Epithelial cell of esophagus (primary cell): ENCODE data around the gene ENO2.
"Not testable (repeated sequence)": the region's sequence is repeated elsewhere in the genome, so short reads cannot be mapped to it uniquely, and the experiment has no call there.

Source experiments
- DNase-seq: peaks from one replicate; pipeline ENCODE4 v3.0.0; 2010; ENCODE audit warnings: low read depth
- H3K4me3 ChIP-seq: 2 replicates; pipeline ENCODE4 v1.5.1; 2011; ENCODE audit warnings: mild to moderate bottlenecking, low read length, control low read depth
- TF ChIP-seq, protein P1 (sequence below): IDR thresholded peaks from 2 replicates; pipeline ENCODE4 v1.5.1; 2011; ENCODE audit warnings: low read depth, mild to moderate bottlenecking, low read length, control low read depth, inconsistent platforms; ENCODE audit not compliant: insufficient read depth; ENCODE audit errors: missing control alignments

The ENO2 gene

DNA sequence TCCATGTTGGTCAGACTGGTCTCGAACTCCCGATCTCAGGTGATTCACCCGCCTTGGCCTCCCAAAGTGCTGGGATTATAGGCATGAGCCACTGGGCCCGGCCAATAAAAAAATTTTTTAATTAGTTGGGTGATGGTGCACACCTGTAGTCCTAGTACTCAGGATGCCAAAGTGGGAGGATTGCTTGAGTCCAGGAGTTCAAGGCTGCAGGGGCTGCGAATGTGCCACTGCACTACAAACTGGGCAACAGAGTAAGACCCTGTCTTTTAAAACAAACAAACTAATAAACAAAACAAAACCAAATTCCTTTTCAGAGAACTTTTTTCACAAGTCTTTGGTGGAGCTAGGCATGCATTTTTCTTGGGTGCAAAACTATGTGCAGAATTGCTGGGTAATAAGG, 31.1 kb upstream of the ENO2 start:
- TF ChIP-seq, protein P1, sequence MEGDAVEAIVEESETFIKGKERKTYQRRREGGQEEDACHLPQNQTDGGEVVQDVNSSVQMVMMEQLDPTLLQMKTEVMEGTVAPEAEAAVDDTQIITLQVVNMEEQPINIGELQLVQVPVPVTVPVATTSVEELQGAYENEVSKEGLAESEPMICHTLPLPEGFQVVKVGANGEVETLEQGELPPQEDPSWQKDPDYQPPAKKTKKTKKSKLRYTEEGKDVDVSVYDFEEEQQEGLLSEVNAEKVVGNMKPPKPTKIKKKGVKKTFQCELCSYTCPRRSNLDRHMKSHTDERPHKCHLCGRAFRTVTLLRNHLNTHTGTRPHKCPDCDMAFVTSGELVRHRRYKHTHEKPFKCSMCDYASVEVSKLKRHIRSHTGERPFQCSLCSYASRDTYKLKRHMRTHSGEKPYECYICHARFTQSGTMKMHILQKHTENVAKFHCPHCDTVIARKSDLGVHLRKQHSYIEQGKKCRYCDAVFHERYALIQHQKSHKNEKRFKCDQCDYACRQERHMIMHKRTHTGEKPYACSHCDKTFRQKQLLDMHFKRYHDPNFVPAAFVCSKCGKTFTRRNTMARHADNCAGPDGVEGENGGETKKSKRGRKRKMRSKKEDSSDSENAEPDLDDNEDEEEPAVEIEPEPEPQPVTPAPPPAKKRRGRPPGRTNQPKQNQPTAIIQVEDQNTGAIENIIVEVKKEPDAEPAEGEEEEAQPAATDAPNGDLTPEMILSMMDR = no peak
- no peak for DNase-seq
- no peak overlapping the region for H3K4me3 ChIP-seq

- no peak overlapping the region for H3K4me3 ChIP-seq
- TF ChIP-seq, protein P1 = no peak
- no peak for DNase-seq
Observed at GRCh38 chr12:6883683-6884082, 30.7 kb upstream of the ENO2 start.

- TF ChIP-seq, protein P1 = no peak
- DNase-seq = no peak
- H3K4me3 ChIP-seq = no peak overlapping the region
Observed at GRCh38 chr12:6884539-6884938, 29.8 kb upstream of the ENO2 start.

- H3K4me3 ChIP-seq, DNase-seq: not testable (repeated sequence)
Observed at GRCh38 chr12:6886206-6886999, 28.0 kb upstream of the ENO2 start.

DNA sequence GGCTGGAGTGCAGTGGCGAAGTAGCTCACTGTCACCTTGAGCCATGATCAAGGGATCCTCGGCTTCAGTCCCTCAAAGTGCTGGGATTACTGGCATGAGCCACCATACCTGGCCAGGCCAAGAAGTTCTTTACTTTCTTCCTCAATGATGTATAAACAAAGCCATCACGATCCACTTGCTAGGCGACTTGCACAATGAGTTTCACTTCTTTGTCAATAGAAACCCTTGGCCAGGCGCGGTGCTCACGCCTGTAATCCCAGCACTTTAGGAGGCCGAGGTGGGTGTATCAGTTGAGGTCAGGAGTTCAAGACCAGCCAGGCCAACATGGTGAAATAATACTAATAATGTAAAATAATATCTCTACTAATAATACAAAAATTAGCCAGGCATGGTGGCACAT, 26.9 kb upstream of the ENO2 start:
- no peak overlapping the region for H3K4me3 ChIP-seq
- TF ChIP-seq, protein P1 = no peak
- no peak for DNase-seq

GRCh38 chr12:6888360-6888759, 26.0 kb upstream of the ENO2 start:
- H3K4me3 ChIP-seq = no peak overlapping the region
- TF ChIP-seq, protein P1 = no peak
- peak; percentile 59 for DNase-seq

GRCh38 chr12:6888794-6889193, 25.6 kb upstream of the ENO2 start:
- not testable (repeated sequence) for DNase-seq, H3K4me3 ChIP-seq

DNA sequence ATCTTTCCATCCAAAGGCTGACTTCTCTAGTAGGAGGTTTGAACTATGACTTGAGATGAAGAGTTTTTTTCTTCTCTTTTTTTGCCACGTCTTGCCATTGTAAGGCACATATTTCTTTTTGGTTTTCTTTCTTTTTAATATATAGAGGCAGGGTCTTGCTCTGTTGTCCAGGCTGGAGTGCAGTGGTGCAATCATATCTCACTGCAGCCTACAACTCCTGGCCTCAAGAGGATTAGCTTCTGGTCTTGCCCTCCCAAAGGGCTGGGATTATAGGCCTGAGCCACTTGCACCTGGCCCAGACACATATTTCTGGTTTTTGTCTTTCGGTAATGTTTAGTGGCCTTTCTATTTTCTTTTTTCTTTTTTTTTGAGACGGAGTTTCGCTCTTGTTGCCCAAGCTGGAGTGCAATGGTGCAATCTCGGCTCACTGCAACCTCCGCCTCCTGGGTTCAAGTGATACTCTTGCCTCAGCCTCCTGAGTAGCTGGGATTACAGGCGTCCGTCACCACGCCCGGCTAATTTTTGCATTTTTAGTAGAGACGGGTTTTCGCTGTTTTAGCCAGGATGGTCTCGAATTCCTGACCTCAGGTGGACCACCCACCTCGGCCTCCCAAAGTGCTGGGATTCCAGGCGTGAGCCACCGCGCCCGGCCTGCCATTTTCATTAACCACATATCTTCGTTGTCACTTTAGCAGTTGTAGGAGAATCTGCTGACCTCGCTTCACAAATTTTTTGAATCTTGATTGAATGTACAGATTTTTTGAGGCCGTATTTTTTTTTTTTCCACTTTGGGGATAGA, 24.4 kb upstream of the ENO2 start:
- not testable (repeated sequence) for H3K4me3 ChIP-seq, DNase-seq
